K562 (cell line): Measurements from ENCODE around the gene BRCA1. TPM values are rescaled to one million over a fixed set of nuclear protein-coding genes. Genes with fewer than 3 reads are reported as not detected.

Experiments used
- BRD4 ChIP-seq: fragments of 200-600 bp; sonication (generic); IDR thresholded peaks from 2 replicates; pipeline ENCODE4 v1.6.1; 2017; ENCODE audit warnings: inconsistent platforms
- C11orf30 ChIP-seq: fragments of 450-650 bp; IDR thresholded peaks from 2 replicates; pipeline ENCODE4 v1.6.1; 2016; ENCODE audit warnings: low read depth, mild to moderate bottlenecking
- KDM4B ChIP-seq, 2 experiments: fragments of 450-650 bp in 1 of 2; sonication (generic) in 1 of 2; IDR thresholded peaks; 2 replicates each; pipeline ENCODE4 v1.6.1; 2016 to 2017; ENCODE audit warnings: borderline replicate concordance in 2 of 2, antibody characterized with exemption in 1 of 2, low read depth in 1 of 2, mild to moderate bottlenecking in 1 of 2
- KDM5B ChIP-seq: fragments of 200-600 bp; sonication (generic); IDR thresholded peaks from 2 replicates; pipeline ENCODE4 v1.6.1; 2012; ENCODE audit warnings: low read depth, mild to moderate bottlenecking, moderate library complexity, low read length, control low read depth, inconsistent platforms; ENCODE audit not compliant: insufficient replicate concordance
- KLF10 ChIP-seq: fragments of 250-450 bp; sonication (Bioruptor Pico); IDR thresholded peaks from 2 replicates; pipeline ENCODE4 v1.6.1; 2021; ENCODE audit warnings: matching md5 sums
- MCM5 ChIP-seq: fragments of 450-650 bp; IDR thresholded peaks from 2 replicates; pipeline ENCODE4 v1.6.1; 2016; ENCODE audit warnings: low read depth
- MEIS2 ChIP-seq: fragments of 450-650 bp; IDR thresholded peaks from 2 replicates; pipeline ENCODE4 v1.6.1; 2014; ENCODE audit warnings: mild to moderate bottlenecking; ENCODE audit not compliant: partially characterized antibody
- NCOA6 ChIP-seq: fragments of 450-650 bp; IDR thresholded peaks from 2 replicates; pipeline ENCODE4 v1.6.1; 2017; ENCODE audit warnings: mild to moderate bottlenecking
- NFE2 ChIP-seq: IDR thresholded peaks from 2 replicates; pipeline ENCODE4 v1.6.1; 2014; ENCODE audit warnings: antibody characterized with exemption, low read depth
- ZNF668 ChIP-seq: fragments of 250-450 bp; sonication (Bioruptor Pico); IDR thresholded peaks from 2 replicates; pipeline ENCODE4 v1.8.0; 2022; ENCODE audit warnings: mild to moderate bottlenecking, inconsistent platforms
- polyA plus RNA-seq, 8 experiments: library from polyadenylated mRNA; depleted of rRNA in 4 of 8; stranded (reverse) in 5 of 8; unstranded in 3 of 8; fragments of >200 nt; fragmentation: Nextera tagmentation in 2 of 8; fragmentation: Illumina TruSeq in 1 of 8; extraction: Ambion mirVana in 2 of 8; extraction: Trizol in 1 of 8; gene quantifications; 2 replicates each; pipeline versions ENCODE4 v1.2.1 to v1.2.3, GENCODE V29; 2011 to 2014; ENCODE audit warnings: inconsistent platforms in 1 of 8, missing spikeins in 1 of 8
- total RNA-seq, 7 experiments: library from RNA; depleted of rRNA in 6 of 7; stranded (reverse); fragments of >200 nt in 6 of 7; fragmentation: Illumina TruSeq in 2 of 7; extraction: Trizol in 2 of 7; gene quantifications; 2 replicates each; pipeline versions ENCODE4 v1.2.1 to v1.2.3, GENCODE V29; 2011 to 2021; ENCODE audit warnings: low replicate concordance in 1 of 7
- TF ChIP-seq, protein P1 (sequence below): fragments of 200-600 bp; sonication (generic); IDR thresholded peaks from one replicate; pipeline ENCODE4 v1.6.1; 2012; ENCODE audit warnings: mild to moderate bottlenecking, low read depth, low read length, inconsistent platforms
- TF ChIP-seq, protein P2 (sequence below): fragments of 450-650 bp; IDR thresholded peaks from 2 replicates; pipeline ENCODE4 v1.7.0; 2016; ENCODE audit warnings: borderline replicate concordance
- TF ChIP-seq, protein P3 (sequence below): fragments of 250-450 bp; sonication (Bioruptor Pico); IDR thresholded peaks from 2 replicates; pipeline ENCODE4 v1.8.0; 2022; ENCODE audit warnings: inconsistent platforms, mild to moderate bottlenecking, moderate library complexity, borderline replicate concordance

BRCA1 gene
- total and polyA plus RNA-seq, 9 of the 15 experiments (the other 6 are each of a cell fraction or from before 2014, with no cell fraction given), result 25.9 to 95.3 (median 62.3) TPM

DNA sequence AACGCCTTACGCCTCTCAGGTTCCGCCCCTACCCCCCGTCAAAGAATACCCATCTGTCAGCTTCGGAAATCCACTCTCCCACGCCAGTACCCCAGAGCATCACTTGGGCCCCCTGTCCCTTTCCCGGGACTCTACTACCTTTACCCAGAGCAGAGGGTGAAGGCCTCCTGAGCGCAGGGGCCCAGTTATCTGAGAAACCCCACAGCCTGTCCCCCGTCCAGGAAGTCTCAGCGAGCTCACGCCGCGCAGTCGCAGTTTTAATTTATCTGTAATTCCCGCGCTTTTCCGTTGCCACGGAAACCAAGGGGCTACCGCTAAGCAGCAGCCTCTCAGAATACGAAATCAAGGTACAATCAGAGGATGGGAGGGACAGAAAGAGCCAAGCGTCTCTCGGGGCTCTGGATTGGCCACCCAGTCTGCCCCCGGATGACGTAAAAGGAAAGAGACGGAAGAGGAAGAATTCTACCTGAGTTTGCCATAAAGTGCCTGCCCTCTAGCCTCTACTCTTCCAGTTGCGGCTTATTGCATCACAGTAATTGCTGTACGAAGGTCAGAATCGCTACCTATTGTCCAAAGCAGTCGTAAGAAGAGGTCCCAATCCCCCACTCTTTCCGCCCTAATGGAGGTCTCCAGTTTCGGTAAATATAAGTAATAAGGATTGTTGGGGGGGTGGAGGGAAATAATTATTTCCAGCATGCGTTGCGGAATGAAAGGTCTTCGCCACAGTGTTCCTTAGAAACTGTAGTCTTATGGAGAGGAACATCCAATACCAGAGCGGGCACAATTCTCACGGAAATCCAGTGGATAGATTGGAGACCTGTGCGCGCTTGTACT lies at the start of gene BRCA1 (continued):
- TF ChIP-seq, protein P1, sequence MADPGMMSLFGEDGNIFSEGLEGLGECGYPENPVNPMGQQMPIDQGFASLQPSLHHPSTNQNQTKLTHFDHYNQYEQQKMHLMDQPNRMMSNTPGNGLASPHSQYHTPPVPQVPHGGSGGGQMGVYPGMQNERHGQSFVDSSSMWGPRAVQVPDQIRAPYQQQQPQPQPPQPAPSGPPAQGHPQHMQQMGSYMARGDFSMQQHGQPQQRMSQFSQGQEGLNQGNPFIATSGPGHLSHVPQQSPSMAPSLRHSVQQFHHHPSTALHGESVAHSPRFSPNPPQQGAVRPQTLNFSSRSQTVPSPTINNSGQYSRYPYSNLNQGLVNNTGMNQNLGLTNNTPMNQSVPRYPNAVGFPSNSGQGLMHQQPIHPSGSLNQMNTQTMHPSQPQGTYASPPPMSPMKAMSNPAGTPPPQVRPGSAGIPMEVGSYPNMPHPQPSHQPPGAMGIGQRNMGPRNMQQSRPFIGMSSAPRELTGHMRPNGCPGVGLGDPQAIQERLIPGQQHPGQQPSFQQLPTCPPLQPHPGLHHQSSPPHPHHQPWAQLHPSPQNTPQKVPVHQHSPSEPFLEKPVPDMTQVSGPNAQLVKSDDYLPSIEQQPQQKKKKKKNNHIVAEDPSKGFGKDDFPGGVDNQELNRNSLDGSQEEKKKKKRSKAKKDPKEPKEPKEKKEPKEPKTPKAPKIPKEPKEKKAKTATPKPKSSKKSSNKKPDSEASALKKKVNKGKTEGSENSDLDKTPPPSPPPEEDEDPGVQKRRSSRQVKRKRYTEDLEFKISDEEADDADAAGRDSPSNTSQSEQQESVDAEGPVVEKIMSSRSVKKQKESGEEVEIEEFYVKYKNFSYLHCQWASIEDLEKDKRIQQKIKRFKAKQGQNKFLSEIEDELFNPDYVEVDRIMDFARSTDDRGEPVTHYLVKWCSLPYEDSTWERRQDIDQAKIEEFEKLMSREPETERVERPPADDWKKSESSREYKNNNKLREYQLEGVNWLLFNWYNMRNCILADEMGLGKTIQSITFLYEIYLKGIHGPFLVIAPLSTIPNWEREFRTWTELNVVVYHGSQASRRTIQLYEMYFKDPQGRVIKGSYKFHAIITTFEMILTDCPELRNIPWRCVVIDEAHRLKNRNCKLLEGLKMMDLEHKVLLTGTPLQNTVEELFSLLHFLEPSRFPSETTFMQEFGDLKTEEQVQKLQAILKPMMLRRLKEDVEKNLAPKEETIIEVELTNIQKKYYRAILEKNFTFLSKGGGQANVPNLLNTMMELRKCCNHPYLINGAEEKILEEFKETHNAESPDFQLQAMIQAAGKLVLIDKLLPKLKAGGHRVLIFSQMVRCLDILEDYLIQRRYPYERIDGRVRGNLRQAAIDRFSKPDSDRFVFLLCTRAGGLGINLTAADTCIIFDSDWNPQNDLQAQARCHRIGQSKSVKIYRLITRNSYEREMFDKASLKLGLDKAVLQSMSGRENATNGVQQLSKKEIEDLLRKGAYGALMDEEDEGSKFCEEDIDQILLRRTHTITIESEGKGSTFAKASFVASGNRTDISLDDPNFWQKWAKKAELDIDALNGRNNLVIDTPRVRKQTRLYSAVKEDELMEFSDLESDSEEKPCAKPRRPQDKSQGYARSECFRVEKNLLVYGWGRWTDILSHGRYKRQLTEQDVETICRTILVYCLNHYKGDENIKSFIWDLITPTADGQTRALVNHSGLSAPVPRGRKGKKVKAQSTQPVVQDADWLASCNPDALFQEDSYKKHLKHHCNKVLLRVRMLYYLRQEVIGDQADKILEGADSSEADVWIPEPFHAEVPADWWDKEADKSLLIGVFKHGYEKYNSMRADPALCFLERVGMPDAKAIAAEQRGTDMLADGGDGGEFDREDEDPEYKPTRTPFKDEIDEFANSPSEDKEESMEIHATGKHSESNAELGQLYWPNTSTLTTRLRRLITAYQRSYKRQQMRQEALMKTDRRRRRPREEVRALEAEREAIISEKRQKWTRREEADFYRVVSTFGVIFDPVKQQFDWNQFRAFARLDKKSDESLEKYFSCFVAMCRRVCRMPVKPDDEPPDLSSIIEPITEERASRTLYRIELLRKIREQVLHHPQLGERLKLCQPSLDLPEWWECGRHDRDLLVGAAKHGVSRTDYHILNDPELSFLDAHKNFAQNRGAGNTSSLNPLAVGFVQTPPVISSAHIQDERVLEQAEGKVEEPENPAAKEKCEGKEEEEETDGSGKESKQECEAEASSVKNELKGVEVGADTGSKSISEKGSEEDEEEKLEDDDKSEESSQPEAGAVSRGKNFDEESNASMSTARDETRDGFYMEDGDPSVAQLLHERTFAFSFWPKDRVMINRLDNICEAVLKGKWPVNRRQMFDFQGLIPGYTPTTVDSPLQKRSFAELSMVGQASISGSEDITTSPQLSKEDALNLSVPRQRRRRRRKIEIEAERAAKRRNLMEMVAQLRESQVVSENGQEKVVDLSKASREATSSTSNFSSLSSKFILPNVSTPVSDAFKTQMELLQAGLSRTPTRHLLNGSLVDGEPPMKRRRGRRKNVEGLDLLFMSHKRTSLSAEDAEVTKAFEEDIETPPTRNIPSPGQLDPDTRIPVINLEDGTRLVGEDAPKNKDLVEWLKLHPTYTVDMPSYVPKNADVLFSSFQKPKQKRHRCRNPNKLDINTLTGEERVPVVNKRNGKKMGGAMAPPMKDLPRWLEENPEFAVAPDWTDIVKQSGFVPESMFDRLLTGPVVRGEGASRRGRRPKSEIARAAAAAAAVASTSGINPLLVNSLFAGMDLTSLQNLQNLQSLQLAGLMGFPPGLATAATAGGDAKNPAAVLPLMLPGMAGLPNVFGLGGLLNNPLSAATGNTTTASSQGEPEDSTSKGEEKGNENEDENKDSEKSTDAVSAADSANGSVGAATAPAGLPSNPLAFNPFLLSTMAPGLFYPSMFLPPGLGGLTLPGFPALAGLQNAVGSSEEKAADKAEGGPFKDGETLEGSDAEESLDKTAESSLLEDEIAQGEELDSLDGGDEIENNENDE, result no peak
- TF ChIP-seq NFE2 (no peak), ZNF668 (CRISPR knock-in tag) (no peak), BRD4 (no peak; the same call in 1 of the 2 replicates), KDM5B (peak; percentile 48), MCM5 (no peak), NCOA6 (peak; percentile 67), C11orf30 (peak; percentile 95), KLF10 (CRISPR knock-in tag) (no peak), MEIS2 (peak; percentile 44), KDM4B (IDR thresholded peaks at IDR 0.05; ENCODE audit: borderline replicate concordance in 2 of 2, low read depth in 1 of 2) (no peak)
- TF ChIP-seq, protein P2, sequence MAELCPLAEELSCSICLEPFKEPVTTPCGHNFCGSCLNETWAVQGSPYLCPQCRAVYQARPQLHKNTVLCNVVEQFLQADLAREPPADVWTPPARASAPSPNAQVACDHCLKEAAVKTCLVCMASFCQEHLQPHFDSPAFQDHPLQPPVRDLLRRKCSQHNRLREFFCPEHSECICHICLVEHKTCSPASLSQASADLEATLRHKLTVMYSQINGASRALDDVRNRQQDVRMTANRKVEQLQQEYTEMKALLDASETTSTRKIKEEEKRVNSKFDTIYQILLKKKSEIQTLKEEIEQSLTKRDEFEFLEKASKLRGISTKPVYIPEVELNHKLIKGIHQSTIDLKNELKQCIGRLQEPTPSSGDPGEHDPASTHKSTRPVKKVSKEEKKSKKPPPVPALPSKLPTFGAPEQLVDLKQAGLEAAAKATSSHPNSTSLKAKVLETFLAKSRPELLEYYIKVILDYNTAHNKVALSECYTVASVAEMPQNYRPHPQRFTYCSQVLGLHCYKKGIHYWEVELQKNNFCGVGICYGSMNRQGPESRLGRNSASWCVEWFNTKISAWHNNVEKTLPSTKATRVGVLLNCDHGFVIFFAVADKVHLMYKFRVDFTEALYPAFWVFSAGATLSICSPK, result no peak
- TF ChIP-seq, protein P3, sequence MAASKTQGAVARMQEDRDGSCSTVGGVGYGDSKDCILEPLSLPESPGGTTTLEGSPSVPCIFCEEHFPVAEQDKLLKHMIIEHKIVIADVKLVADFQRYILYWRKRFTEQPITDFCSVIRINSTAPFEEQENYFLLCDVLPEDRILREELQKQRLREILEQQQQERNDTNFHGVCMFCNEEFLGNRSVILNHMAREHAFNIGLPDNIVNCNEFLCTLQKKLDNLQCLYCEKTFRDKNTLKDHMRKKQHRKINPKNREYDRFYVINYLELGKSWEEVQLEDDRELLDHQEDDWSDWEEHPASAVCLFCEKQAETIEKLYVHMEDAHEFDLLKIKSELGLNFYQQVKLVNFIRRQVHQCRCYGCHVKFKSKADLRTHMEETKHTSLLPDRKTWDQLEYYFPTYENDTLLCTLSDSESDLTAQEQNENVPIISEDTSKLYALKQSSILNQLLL (CRISPR knock-in tag), result no peak
